ENCODE data around the gene CCND1. TPM values are rescaled to one million over a fixed set of nuclear protein-coding genes. Genes with fewer than 3 reads are reported as not detected.
"Not testable (repeated sequence)": the region's sequence is repeated elsewhere in the genome, so short reads cannot be mapped to it uniquely, and the experiment has no call there.

CCND1 gene
- total and polyA plus RNA-seq, 9 of the 15 experiments (the other 6 are each of a cell fraction or from before 2014, with no cell fraction given): 0.04 to 23.3 (median 3.8) TPM

DNA sequence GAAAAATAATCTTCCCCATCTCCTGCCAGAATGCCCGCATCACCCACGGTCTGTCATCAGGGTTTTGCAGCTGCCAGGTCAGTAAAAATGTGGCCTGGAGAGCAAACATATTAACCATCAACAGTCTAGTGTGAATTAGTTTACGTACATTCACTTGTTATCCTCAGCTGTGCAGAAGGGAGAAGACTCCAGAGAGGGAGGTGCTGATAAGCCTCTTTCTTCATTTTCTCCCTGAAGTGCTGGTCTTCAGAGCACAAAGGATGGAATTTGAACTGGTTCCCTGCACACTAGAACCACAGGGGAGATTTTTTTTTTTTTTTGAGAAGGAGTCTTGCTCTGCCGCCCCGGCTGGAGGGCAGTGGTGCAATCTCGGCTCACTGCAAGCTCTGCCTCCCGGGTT is 54.6 kb downstream of the CCND1 start:
- WGBS (ENCODE audit: insufficient coverage, low coverage, missing lambda C conversion rate): 2% methylated on average over 7 of the region's 7 CpGs
- no peaks in the 10 kb centered on the region for H3K79me2 ChIP-seq (ENCODE audit: control insufficient read depth, insufficient read depth, low read length)
- peaks cover 28 to 43% of the 10 kb centered on the region in 2 experiments for H3K27me3 ChIP-seq (ENCODE audit: control insufficient read depth in 2 of 2, insufficient read depth in 2 of 2, low read length in 2 of 2)
- H3K9ac ChIP-seq (ENCODE audit: insufficient read depth in 1 of 2, low read depth in 2 of 2, low read length in 2 of 2): no peak overlapping the region
- H3K4me2 ChIP-seq (ENCODE audit: insufficient read depth, low read length): no peak overlapping the region
- FAIRE-seq (no peak), DNase-seq (ENCODE audit: extremely low read depth in 1 of 4, low spot score in 3 of 4) (no peak), ATAC-seq (no peak)
- no peak overlapping the region for H3K4me3 ChIP-seq
- H3K9me1 ChIP-seq (ENCODE audit: control insufficient read depth, insufficient read depth, low read length): no peaks in the 10 kb centered on the region
- no peak overlapping the region for H3K27ac ChIP-seq (ENCODE audit: extremely low read depth, low read depth, low read length)
- TF ChIP-seq CBFA2T2 (conservative IDR thresholded peaks at IDR 0.05) (0 out of 2 replicates have a peak, but pooled peaks have one; percentile 6), ZC3H4 (CRISPR knock-in tag; IDR thresholded peaks at IDR 0.05; ENCODE audit: borderline replicate concordance) (no peak), CBFA2T3 (IDR thresholded peaks at IDR 0.05) (peak; percentile 22; the same call in 1 of the 2 replicates)
- H3K9me3 ChIP-seq (replicated peaks; ENCODE audit: control insufficient read depth, insufficient read depth, low read depth, low read length): no peaks in the 10 kb centered on the region
- no TSS peak for BruUV-seq (replicated peaks)
- in situ Hi-C loops (cut with MboI) (no loop called here), intact Hi-C loops (cut with micrococcal nuclease) (no loop called here)
- no peak overlapping the region for H2AFZ ChIP-seq (ENCODE audit: low read depth, low read length)
- no peaks in the 10 kb centered on the region for H3K36me3 ChIP-seq (ENCODE audit: control insufficient read depth, insufficient read depth, low read length)
- ChIA-PET CTCF (ENCODE audit: low intra/inter-chr PET ratio) (no interaction called here), POLR2A (interaction anchor here (0.5 kb wide), 1 partner anchor 173 kb away, joined by 3 read pairs; no protein-coding TSS in a partner anchor)
- H4K20me1 ChIP-seq (replicated peaks; ENCODE audit: control insufficient read depth, insufficient read depth, low read length): no peaks in the 10 kb centered on the region
- peaks cover 2% of the 10 kb centered on the region in 2 experiments; a peak in 3 of 5 replicates for H3K4me1 ChIP-seq (replicated peaks in 1 of 2; ENCODE audit: control insufficient read depth in 2 of 2, insufficient read depth in 2 of 2, low read length in 2 of 2)

GRCh38 chr11:69695995-69696394 is 55.0 kb downstream of the CCND1 start:
- H3K4me2 ChIP-seq (ENCODE audit: insufficient read depth, low read length); H3K79me2 ChIP-seq (ENCODE audit: control insufficient read depth, insufficient read depth, low read length); H3K9me3 ChIP-seq (replicated peaks; ENCODE audit: control insufficient read depth, insufficient read depth, low read depth, low read length); DNase-seq (ENCODE audit: extremely low read depth in 1 of 4, low spot score in 3 of 4); H3K9ac ChIP-seq (ENCODE audit: insufficient read depth in 1 of 2, low read depth in 2 of 2, low read length in 2 of 2); H3K4me1 ChIP-seq (replicated peaks in 1 of 2; ENCODE audit: control insufficient read depth in 2 of 2, insufficient read depth in 2 of 2, low read length in 2 of 2); H4K20me1 ChIP-seq (replicated peaks; ENCODE audit: control insufficient read depth, insufficient read depth, low read length); H3K4me3 ChIP-seq; CTCF ChIA-PET (ENCODE audit: low intra/inter-chr PET ratio); H2AFZ ChIP-seq (ENCODE audit: low read depth, low read length); ATAC-seq; H3K36me3 ChIP-seq (ENCODE audit: control insufficient read depth, insufficient read depth, low read length); FAIRE-seq; H3K27ac ChIP-seq (ENCODE audit: extremely low read depth, low read depth, low read length); intact Hi-C loops (cut with micrococcal nuclease); BruUV-seq (replicated peaks); in situ Hi-C loops (cut with MboI); H3K9me1 ChIP-seq (ENCODE audit: control insufficient read depth, insufficient read depth, low read length): not testable (repeated sequence)
- POLR2A ChIA-PET: interaction anchor here (0.5 kb wide), 1 partner anchor 172 kb away, joined by 3 read pairs; no protein-coding TSS in a partner anchor
- WGBS (ENCODE audit: insufficient coverage, low coverage, missing lambda C conversion rate): 0% methylated on average over 5 of the region's 6 CpGs
- H3K27me3 ChIP-seq (ENCODE audit: control insufficient read depth in 2 of 2, insufficient read depth in 2 of 2, low read length in 2 of 2): peaks cover 28 to 43% of the 10 kb centered on the region in 2 experiments
